NB4 (cell line): Measurements from ENCODE around the gene LITAF.

Source experiments
- POLR2A ChIP-seq: IDR thresholded peaks from 2 replicates; pipeline ENCODE4 v1.6.1; 2011; ENCODE audit warnings: mild to moderate bottlenecking; ENCODE audit not compliant: insufficient read length; ENCODE audit errors: extremely low read depth
- TF ChIP-seq, protein P1 (sequence below): IDR thresholded peaks from one replicate; pipeline ENCODE4 v1.5.1; 2012; ENCODE audit warnings: low read depth, low read length

DNA sequence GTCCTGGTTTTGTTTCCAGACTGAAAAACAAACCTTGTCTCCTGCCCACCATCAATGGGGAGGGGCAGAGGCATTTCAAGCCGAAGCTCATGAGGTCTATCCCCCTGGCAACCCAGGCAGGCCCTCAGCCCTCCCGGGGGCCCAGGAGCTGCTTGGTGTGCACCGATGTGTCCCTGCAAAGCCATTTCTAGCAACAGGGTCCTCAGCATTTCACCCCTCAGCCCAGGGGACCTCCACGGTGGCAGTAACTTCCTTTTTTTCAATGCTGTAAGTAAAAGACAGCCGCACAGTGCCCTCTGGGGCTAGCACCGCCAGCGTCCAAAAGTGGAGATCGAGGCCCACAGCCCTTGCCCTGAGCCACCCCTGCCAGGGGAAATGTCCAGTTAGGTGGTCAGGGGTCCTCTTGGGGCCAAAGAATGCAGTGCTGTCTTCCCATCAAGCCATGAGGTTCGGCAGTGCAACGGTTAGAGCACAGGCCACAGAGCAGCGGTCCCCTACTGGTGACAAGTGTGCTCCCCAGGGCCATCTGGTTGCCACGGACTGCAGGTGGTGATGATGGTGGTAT is 79.9 kb downstream of the LITAF start:
- TF ChIP-seq, protein P1, sequence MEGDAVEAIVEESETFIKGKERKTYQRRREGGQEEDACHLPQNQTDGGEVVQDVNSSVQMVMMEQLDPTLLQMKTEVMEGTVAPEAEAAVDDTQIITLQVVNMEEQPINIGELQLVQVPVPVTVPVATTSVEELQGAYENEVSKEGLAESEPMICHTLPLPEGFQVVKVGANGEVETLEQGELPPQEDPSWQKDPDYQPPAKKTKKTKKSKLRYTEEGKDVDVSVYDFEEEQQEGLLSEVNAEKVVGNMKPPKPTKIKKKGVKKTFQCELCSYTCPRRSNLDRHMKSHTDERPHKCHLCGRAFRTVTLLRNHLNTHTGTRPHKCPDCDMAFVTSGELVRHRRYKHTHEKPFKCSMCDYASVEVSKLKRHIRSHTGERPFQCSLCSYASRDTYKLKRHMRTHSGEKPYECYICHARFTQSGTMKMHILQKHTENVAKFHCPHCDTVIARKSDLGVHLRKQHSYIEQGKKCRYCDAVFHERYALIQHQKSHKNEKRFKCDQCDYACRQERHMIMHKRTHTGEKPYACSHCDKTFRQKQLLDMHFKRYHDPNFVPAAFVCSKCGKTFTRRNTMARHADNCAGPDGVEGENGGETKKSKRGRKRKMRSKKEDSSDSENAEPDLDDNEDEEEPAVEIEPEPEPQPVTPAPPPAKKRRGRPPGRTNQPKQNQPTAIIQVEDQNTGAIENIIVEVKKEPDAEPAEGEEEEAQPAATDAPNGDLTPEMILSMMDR = no peak
- no peak for TF ChIP-seq POLR2A
